K562 (cell line): ENCODE measurements around the gene TCFL5. TPM values are rescaled to one million over a fixed set of nuclear protein-coding genes. Genes with fewer than 3 reads are reported as not detected.

Experiments used
- ATAC-seq: fragments of 200-7000 bp; cut with Tn5 transposase; 3 replicates; pipeline ENCODE4 v1.9.1; 2020; ENCODE audit warnings: moderate library complexity
- BruUV-seq: library from RNA; stranded (reverse); fragments of 400-500 nt; replicated peaks from 2 replicates; lab custom pipeline; 2021; lab: Mats Ljungman, UMichigan
- CTCF ChIA-PET: fragments of 300-600 bp; formaldehyde crosslinking; extraction: SDS; loops from one replicate; lab custom pipeline; 2021; ENCODE audit warnings: low intra/inter-chr PET ratio; lab: Yijun Ruan, JAX
- POLR2A ChIA-PET: fragments of 300-600, 350-650 bp; sonication (Branson Sonifier 250); formaldehyde crosslinking; extraction: SDS; loops from one replicate; lab custom pipeline; 2021; ENCODE audit warnings: antibody characterized with exemption, inconsistent platforms; lab: Yijun Ruan, JAX
- DNase-seq, 4 experiments: peaks; one replicate each; pipeline versions ENCODE4 v3.0.0 to v3.0.0-alpha.2; 2011 to 2018; ENCODE audit warnings: low spot score in 3 of 4, mixed read lengths in 3 of 4; ENCODE audit errors: extremely low read depth in 1 of 4
- FAIRE-seq: peaks from 2 replicates; lab custom pipeline; 2011; peaks lifted over from hg19 to GRCh38; lab: Jason Lieb, UNC
- H2AFZ ChIP-seq: 2 replicates; pipeline ENCODE4 v1.6.0; 2011; ENCODE audit warnings: low read depth, low read length, control low read depth, inconsistent platforms
- H3K27ac ChIP-seq: fragments of 200-600 bp; 3 replicates; pipeline ENCODE4 v1.8.0; 2011; ENCODE audit warnings: low read depth, mild to moderate bottlenecking, control low read depth, inconsistent platforms, low read length, moderate library complexity, mixed read lengths; ENCODE audit errors: extremely low read depth
- H3K27me3 ChIP-seq, 2 experiments: fragments of 300-600 bp in 1 of 2; 2 replicates in 1 of 2; 3 replicates in 1 of 2; pipeline versions ENCODE4 v1.6.0 to v1.8.0; 2011; ENCODE audit warnings: inconsistent platforms in 2 of 2, low read length in 2 of 2, mild to moderate bottlenecking in 1 of 2, mixed read lengths in 1 of 2, moderate library complexity in 1 of 2; ENCODE audit not compliant: control insufficient read depth in 2 of 2, insufficient read depth in 2 of 2
- H3K36me3 ChIP-seq: fragments of 300-600 bp; 3 replicates; pipeline ENCODE4 v1.8.0; 2011; ENCODE audit warnings: mild to moderate bottlenecking, low read length, inconsistent platforms; ENCODE audit not compliant: control insufficient read depth, insufficient read depth
- H3K4me1 ChIP-seq, 2 experiments: fragments of 200-600 bp in 1 of 2; replicated peaks in 1 of 2; 2 replicates in 1 of 2; 3 replicates in 1 of 2; pipeline versions ENCODE4 v1.5.1 to v1.8.0; 2011; ENCODE audit warnings: inconsistent platforms in 2 of 2, low read length in 2 of 2, mild to moderate bottlenecking in 1 of 2, mixed read lengths in 1 of 2, moderate library complexity in 1 of 2; ENCODE audit not compliant: control insufficient read depth in 2 of 2, insufficient read depth in 2 of 2
- H3K4me2 ChIP-seq: 2 replicates; pipeline ENCODE4 v1.6.1; 2011; ENCODE audit warnings: low read length, control low read depth, inconsistent platforms, mixed read lengths; ENCODE audit not compliant: insufficient read depth
- H3K4me3 ChIP-seq: fragments of 200-600 bp; sonication (generic), shearing (Covaris generic); 2 replicates; pipeline ENCODE4 v1.5.1; 2016; ENCODE audit warnings: control low read depth, inconsistent platforms
- H3K79me2 ChIP-seq: fragments of 200-600 bp; 3 replicates; pipeline ENCODE4 v1.8.0; 2011; ENCODE audit warnings: low read length, inconsistent platforms; ENCODE audit not compliant: control insufficient read depth, insufficient read depth
- H3K9ac ChIP-seq, 2 experiments: 2 replicates each; pipeline versions ENCODE4 v1.6.0 to v1.6.1; 2011; ENCODE audit warnings: low read depth in 2 of 2, low read length in 2 of 2, control low read depth in 1 of 2, inconsistent platforms in 1 of 2, mild to moderate bottlenecking in 1 of 2, mixed read lengths in 1 of 2; ENCODE audit not compliant: insufficient read depth in 1 of 2
- H3K9me1 ChIP-seq: one replicate; pipeline ENCODE4 v1.6.0; 2011; ENCODE audit warnings: inconsistent platforms, mild to moderate bottlenecking, low read length, moderate library complexity; ENCODE audit not compliant: control insufficient read depth, insufficient read depth
- H3K9me3 ChIP-seq: replicated peaks from 2 replicates; pipeline ENCODE4 v1.5.1; 2011; ENCODE audit warnings: low read depth, low read length, inconsistent platforms; ENCODE audit not compliant: control insufficient read depth, insufficient read depth
- H4K20me1 ChIP-seq: replicated peaks from 2 replicates; pipeline ENCODE4 v1.6.1; 2011; ENCODE audit warnings: low read length, inconsistent platforms, mixed read lengths; ENCODE audit not compliant: control insufficient read depth, insufficient read depth
- KDM2B ChIP-seq: fragments of 250-450 bp; sonication (Bioruptor Pico); IDR thresholded peaks from 2 replicates; pipeline ENCODE4 v1.8.0; 2021; ENCODE audit warnings: mild to moderate bottlenecking, moderate library complexity
- WGBS: fragments of 100-300 bp; shearing (Covaris generic); methylation state at CpG from one replicate; pipeline ENCODE4 v1.1.6; 2016; ENCODE audit warnings: low coverage, mixed read lengths; ENCODE audit not compliant: insufficient coverage; ENCODE audit errors: missing lambda C conversion rate; 5-methylcytosine and 5-hydroxymethylcytosine counted together
- in situ Hi-C: fragments of 300-500 bp; cut with MboI; formaldehyde crosslinking; loops from 4 replicates; pipeline ENCODE4 v1.15.0; 2018; ENCODE audit warnings: inconsistent platforms, mixed read lengths
- intact Hi-C: fragments of 100-400 bp; cut with micrococcal nuclease; formaldehyde crosslinking; loops from 2 replicates; pipeline ENCODE4 v1.14.2; 2022
- polyA plus RNA-seq, 8 experiments: library from polyadenylated mRNA; depleted of rRNA in 4 of 8; stranded (reverse) in 5 of 8; unstranded in 3 of 8; fragments of >200 nt; fragmentation: Nextera tagmentation in 2 of 8; fragmentation: Illumina TruSeq in 1 of 8; extraction: Ambion mirVana in 2 of 8; extraction: Trizol in 1 of 8; gene quantifications; 2 replicates each; pipeline versions ENCODE4 v1.2.1 to v1.2.3, GENCODE V29; 2011 to 2014; ENCODE audit warnings: inconsistent platforms in 1 of 8, missing spikeins in 1 of 8
- total RNA-seq, 7 experiments: library from RNA; depleted of rRNA in 6 of 7; stranded (reverse); fragments of >200 nt in 6 of 7; fragmentation: Illumina TruSeq in 2 of 7; extraction: Trizol in 2 of 7; gene quantifications; 2 replicates each; pipeline versions ENCODE4 v1.2.1 to v1.2.3, GENCODE V29; 2011 to 2021; ENCODE audit warnings: low replicate concordance in 1 of 7
- TF ChIP-seq, protein P1 (sequence below): sonication (generic); formaldehyde crosslinking; IDR thresholded peaks from 2 replicates; pipeline ENCODE4 v1.8.1; 2023; ENCODE audit warnings: mild to moderate bottlenecking, missing genetic modification reagents

The TCFL5 gene
- total and polyA plus RNA-seq, 9 of the 15 experiments (the other 6 are each of a cell fraction or from before 2014, with no cell fraction given) = 1.00 to 12.6 (median 9.1) TPM

- peaks cover 24 to 66% of the 10 kb centered on the region in 2 experiments for H3K4me1 ChIP-seq
- no peaks in the 10 kb centered on the region for H4K20me1 ChIP-seq
- H3K27me3 ChIP-seq = no peaks in the 10 kb centered on the region
- H3K9me1 ChIP-seq = no peaks in the 10 kb centered on the region
- TF ChIP-seq, protein P1, sequence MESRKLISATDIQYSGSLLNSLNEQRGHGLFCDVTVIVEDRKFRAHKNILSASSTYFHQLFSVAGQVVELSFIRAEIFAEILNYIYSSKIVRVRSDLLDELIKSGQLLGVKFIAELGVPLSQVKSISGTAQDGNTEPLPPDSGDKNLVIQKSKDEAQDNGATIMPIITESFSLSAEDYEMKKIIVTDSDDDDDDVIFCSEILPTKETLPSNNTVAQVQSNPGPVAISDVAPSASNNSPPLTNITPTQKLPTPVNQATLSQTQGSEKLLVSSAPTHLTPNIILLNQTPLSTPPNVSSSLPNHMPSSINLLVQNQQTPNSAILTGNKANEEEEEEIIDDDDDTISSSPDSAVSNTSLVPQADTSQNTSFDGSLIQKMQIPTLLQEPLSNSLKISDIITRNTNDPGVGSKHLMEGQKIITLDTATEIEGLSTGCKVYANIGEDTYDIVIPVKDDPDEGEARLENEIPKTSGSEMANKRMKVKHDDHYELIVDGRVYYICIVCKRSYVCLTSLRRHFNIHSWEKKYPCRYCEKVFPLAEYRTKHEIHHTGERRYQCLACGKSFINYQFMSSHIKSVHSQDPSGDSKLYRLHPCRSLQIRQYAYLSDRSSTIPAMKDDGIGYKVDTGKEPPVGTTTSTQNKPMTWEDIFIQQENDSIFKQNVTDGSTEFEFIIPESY = peak; percentile 44; the same call in 1 of the 2 replicates
- TF ChIP-seq KDM2B (CRISPR knock-in tag) = no peak
- no peak overlapping the region for H3K4me2 ChIP-seq
- H3K36me3 ChIP-seq = peaks cover 19% of the 10 kb centered on the region; the same call in 1 of the 3 replicates
- DNase-seq (no peak), FAIRE-seq (no peak), ATAC-seq (no peak)
- no peak overlapping the region for H3K4me3 ChIP-seq
- no peak overlapping the region for H2AFZ ChIP-seq
- H3K79me2 ChIP-seq = no peaks in the 10 kb centered on the region
- no TSS peak for BruUV-seq
- peak overlapping the region in 1 of 2 experiments; percentile 70; a peak in 1 of 4 replicates for H3K9ac ChIP-seq
- H3K9me3 ChIP-seq = no peaks in the 10 kb centered on the region
- ChIA-PET CTCF (no interaction called here), POLR2A (interaction anchor here (0.5 to 3.0 kb wide), 9 partner anchors 11 to 350 kb away, joined by 3 to 16 read pairs (median 4); partner anchors contain the start of gene TCFL5)
- H3K27ac ChIP-seq = no peak overlapping the region
- intact Hi-C loops (loop anchor here (10.0 kb wide), 1 partner anchor 52 kb away; no protein-coding TSS in a partner anchor), in situ Hi-C loops (no loop called here)
- WGBS = 85% methylated on average over 36 of the region's 48 CpGs
Observed at GRCh38 chr20:62876902-62877816, 15.5 kb upstream of the TCFL5 start.
